Raji (cell line): ENCODE results near the gene SLC11A2.

Experiments used
- POLR2A ChIP-seq: IDR thresholded peaks from 2 replicates; pipeline ENCODE4 v1.6.1; 2011; ENCODE audit warnings: low read depth, low read length, control low read depth; ENCODE audit not compliant: insufficient read depth

The SLC11A2 gene

GRCh38 chr12:51008329-51009055 is 17.7 kb downstream of the SLC11A2 start:
- no peak for TF ChIP-seq POLR2A

- no peak for TF ChIP-seq POLR2A
These were observed 20.5 kb downstream of the SLC11A2 start for GRCh38 chr12:51005671-51006070.

GRCh38 chr12:51005030-51005429 is 21.2 kb downstream of the SLC11A2 start:
- no peak for TF ChIP-seq POLR2A

GRCh38 chr12:51004504-51004903 is 21.7 kb downstream of the SLC11A2 start:
- TF ChIP-seq POLR2A, result no peak

- TF ChIP-seq POLR2A, result no peak
These were observed 24.4 kb downstream of the SLC11A2 start for GRCh38 chr12:51001799-51002198.

- no peak for TF ChIP-seq POLR2A
These were observed 25.9 kb downstream of the SLC11A2 start for GRCh38 chr12:51000245-51000644.

GRCh38 chr12:50999093-50999492 is 27.1 kb downstream of the SLC11A2 start:
- TF ChIP-seq POLR2A, result no peak

- no peak for TF ChIP-seq POLR2A
These were observed 33.4 kb downstream of the SLC11A2 start for GRCh38 chr12:50992819-50993218.

- no peak for TF ChIP-seq POLR2A
These were observed 34.9 kb downstream of the SLC11A2 start for GRCh38 chr12:50991291-50991690.

GRCh38 chr12:50990791-50991190 is 35.4 kb downstream of the SLC11A2 start:
- no peak for TF ChIP-seq POLR2A

- TF ChIP-seq POLR2A, result no peak
These were observed 35.9 kb downstream of the SLC11A2 start for GRCh38 chr12:50990147-50990727.

- no peak for TF ChIP-seq POLR2A
These were observed 37.3 kb downstream of the SLC11A2 start for GRCh38 chr12:50988871-50989270.

- no peak for TF ChIP-seq POLR2A
These were observed 38.1 kb downstream of the SLC11A2 start for GRCh38 chr12:50988051-50988450.

GRCh38 chr12:50986966-50987737 is 39.0 kb downstream of the SLC11A2 start:
- no peak for TF ChIP-seq POLR2A

- no peak for TF ChIP-seq POLR2A
These were observed 40.9 kb downstream of the SLC11A2 start for GRCh38 chr12:50985322-50985721.
